Kidney tubule cell (primary cell): ENCODE results near the gene OTOG.

Experiments
- DNase-seq: peaks from one replicate; pipeline ENCODE4 v3.0.0-alpha.2; 2018; ENCODE audit warnings: low spot score

The OTOG gene, protein sequence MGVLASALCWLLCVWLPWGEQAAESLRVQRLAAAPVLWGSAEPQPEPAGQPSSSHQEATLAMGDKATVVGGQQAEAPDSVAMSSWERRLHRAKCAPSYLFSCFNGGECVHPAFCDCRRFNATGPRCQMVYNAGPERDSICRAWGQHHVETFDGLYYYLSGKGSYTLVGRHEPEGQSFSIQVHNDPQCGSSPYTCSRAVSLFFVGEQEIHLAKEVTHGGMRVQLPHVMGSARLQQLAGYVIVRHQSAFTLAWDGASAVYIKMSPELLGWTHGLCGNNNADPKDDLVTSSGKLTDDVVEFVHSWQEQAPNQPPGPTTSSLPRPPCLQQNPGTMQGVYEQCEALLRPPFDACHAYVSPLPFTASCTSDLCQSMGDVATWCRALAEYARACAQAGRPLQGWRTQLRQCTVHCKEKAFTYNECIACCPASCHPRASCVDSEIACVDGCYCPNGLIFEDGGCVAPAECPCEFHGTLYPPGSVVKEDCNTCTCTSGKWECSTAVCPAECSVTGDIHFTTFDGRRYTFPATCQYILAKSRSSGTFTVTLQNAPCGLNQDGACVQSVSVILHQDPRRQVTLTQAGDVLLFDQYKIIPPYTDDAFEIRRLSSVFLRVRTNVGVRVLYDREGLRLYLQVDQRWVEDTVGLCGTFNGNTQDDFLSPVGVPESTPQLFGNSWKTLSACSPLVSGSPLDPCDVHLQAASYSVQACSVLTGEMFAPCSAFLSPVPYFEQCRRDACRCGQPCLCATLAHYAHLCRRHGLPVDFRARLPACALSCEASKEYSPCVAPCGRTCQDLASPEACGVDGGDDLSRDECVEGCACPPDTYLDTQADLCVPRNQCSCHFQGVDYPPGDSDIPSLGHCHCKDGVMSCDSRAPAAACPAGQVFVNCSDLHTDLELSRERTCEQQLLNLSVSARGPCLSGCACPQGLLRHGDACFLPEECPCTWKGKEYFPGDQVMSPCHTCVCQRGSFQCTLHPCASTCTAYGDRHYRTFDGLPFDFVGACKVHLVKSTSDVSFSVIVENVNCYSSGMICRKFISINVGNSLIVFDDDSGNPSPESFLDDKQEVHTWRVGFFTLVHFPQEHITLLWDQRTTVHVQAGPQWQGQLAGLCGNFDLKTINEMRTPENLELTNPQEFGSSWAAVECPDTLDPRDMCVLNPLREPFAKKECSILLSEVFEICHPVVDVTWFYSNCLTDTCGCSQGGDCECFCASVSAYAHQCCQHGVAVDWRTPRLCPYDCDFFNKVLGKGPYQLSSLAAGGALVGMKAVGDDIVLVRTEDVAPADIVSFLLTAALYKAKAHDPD (N-terminal part only)

DNA sequence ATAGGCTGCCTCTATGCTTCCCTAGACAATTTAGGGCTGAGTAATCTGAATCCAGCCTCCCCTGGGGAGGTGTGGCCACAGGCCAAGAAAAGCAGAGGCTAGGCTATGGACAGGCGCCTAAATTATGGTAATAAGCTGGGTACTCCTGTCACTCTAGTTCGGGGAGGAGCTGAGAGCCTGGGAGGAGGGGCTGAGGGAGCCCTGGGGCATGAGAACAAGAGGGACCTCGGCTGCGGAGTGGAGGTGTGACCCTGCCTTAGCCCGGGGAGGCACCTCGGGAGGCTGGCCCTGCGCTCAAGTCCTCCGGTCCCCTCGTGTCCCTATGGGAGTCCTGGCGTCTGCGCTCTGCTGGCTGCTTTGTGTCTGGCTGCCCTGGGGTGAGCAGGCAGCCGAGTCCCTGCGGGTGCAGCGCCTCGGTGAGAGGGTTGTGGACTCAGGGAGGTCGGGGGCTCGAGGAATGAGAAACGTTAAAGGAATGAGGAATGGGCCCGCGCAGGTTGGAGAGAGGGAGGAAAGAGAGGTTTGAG is at the start of gene OTOG:
TSS of gene OTOG (plus strand) at position 209 of the 527 bp plus-strand sequence. CDS start at position 323, 114 bp downstream.
- peak; percentile 34 for DNase-seq

DNA sequence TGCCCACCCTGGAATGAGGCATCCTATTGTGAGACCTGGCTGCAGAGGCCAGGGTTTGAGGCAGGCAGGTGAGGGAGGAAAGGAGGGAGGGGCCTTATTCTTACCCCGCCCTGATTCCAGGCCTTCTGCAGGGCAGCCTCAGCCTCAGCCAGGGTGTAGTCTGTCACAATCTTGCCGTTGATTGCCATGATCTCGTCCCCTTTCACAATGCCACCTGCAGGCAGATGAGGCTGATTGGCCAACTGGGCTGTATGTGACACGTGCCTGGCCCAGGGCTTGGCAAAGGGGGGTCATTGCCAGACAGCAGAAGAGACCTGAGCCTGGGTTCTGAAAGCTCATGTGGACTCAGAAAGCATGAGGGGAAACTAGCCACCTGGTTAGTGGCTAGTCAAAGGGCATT is 49.0 kb upstream of the OTOG start:
- DNase-seq = no peak

DNA sequence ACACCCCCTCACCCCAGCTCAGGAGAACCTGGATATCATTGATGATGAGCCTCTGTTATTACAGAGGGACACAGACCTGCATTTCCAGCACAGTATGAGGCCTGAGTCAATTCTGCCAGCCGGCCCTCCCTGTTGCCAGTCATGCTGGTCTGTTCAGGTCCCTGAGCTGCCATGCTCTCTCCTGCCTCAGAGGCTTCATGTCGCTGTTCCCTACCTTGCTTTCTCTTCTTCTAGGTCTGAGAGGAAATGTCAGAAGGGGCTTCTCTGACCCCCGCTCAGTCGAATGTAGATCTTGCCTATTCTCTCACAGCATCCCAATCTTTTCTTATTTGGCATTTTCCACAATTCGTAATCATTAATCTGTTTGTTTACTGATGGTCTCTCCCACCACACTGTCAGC is 48.6 kb upstream of the OTOG start:
- no peak for DNase-seq

DNA sequence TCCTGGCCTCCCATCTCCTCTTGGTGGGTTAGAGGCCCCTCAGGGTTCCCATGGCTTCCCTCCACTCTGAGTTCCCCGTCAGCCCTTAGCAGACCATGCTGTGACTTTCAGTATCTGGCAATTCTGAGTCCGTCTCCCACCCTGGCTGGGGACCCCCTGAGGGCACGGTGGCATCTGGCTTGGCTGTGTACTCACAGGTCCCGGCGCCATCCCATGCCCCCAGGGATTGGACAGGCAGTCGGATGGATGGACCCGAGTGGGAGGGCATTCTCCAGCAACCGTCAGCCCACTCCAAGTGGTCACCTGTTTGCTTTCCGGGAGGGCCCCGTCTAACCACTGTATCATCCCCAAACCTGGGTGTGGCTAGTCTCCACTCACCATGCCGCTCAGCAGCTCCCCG is 46.4 kb upstream of the OTOG start:
- no peak for DNase-seq

DNA sequence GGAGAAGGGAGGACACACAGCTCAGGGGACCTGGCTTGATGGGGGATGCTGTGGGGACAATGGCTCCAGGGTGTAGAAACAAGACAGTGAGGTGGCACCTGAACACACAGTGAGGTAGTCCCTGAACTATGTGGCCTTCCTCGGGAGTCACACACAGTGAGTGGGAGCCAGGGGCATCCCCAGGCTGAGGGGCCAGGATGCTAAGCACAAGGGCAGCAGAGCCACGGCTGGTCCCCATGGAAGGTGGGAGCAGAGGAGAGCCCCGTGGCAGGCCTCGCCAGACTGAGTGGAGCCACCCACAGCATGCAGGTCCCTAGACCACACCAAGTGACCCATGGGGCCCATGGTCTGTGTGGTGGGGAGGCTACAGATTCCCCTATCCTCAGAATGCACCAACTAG is 44.4 kb upstream of the OTOG start:
- no peak for DNase-seq

DNA sequence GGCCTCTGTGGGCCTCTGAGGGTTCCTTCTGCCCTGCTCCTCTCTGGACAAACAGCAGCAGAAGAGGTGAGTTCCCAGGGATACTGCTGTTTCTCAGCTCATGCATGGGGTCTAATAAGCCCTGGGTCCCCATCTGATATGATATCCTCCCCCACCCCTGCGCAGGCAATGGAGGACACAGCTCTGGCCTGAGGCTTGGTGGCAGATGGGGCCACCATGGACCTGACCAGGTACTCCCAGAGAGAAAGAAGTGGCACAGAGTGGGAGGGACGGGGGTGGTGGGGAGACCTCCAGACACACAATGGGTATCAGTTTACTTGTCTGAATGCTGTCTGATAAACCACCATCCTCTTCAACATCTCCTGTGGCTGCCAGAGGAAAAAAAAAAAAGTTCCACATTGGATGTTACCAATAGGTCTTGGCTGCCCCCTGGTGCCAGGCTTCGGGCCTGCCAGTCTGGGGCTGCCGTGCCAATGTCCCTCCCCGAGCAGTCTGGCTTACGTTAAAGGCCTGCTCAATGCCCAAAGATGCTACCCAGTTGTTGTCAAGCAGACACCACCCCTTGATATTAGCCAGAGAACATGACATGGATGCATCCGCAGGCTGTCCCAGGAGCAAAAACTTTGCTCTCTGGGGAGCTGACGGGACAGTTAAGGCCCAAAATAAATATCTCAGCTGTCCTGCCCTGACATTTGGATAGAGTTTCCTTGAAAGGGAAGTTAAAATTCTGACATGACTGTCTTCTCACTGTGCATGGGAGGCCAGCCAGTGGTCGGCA is 42.5 kb upstream of the OTOG start:
- DNase-seq = peak; percentile 66

DNA sequence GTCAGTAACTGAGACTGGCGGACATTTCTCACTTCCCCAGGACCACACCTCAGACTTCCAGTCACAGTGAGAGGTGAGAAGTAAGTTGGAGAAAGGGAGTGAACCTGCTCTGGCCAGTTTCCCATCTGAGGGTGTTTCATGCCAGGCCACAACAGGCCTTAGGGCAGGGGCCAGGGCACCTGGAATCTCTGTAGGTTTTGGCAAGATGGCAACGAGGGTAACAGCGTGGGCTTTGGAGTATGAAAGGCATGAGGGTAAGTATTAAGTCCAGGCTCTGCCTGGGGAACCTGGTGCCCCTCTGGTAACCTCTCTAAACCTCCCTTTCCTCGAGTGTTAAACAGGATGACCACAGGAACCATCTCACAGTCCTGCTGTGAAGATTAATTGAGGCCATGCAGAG is 41.9 kb upstream of the OTOG start:
- no peak for DNase-seq

DNA sequence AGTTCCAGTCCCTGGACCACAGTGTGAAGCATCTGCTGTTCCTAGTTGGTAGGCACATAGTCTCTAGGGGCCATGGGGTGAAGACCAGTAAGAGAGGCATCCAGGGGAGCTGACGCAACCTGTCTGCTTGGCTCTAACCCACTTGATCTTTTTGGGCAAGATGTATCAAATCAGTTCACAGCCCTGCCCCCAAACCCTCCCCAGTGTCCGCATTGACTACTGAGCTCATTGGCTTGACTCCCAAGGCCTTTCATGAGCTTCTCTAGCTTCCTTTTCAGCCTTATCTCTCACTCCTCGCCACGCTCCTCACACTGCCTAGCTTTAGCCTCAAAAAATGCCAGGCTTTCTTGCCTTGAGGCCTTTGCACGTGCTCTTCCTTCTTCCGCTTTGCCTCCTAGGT is 40.7 kb upstream of the OTOG start:
- no peak for DNase-seq

DNA sequence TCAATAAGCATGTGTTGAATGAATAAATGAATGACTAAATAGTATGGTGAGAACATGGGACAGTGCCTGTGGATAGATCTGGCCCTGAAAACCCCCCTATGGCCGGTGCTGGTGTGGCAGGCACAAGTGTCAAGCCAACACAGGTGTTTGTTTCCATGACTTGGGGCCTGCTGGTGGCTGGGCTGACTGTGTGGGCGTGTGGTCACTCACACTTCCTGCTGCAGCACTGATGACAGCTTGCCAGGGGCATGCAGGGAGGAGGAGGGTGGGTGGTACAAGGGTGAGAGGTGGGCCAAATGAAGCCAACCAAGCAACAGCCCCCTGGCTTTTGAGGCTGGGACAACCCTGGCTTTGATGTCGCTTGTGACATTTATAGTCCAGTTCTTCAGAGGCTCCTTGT is 40.1 kb upstream of the OTOG start:
- peak; percentile 69 for DNase-seq

DNA sequence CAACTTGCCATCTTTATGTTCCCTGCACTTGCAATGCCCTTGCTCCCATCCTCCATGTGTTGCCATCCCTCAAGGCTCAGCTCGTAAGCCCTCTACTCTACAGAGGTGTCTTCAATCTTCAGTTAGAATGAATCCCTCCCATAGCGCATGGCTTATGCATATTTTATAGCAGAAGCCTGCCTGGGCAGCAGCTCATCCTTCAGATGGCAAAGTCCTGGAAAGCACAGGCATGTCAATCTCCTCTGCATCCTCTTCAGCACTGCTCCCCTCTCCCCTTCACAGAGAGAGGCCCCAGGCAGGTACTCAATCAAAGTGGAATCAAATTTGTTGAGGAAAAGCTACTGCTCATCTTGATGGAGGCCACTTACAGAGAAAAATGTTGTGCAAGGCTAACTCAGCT is 39.3 kb upstream of the OTOG start:
- DNase-seq = no peak

DNA sequence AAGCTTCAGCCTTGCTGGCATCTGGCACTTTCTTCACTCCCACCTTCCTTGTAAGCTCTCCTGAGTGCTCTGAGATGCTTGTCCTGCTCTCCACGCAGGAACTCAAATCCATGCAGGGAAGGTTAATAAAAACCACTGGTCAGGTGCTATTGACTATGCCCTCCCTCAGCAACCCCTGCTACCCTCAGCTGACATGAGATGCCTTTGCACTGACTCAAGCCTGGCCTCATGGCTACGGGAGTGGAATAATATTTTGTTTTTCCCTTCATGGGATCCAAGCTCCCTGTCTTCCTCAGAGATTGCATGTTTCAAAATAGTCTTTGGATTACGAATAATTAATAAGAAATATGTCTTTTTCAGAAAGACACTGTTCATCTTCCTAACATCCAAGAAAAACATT is 38.8 kb upstream of the OTOG start:
- peak; percentile 89 for DNase-seq

DNA sequence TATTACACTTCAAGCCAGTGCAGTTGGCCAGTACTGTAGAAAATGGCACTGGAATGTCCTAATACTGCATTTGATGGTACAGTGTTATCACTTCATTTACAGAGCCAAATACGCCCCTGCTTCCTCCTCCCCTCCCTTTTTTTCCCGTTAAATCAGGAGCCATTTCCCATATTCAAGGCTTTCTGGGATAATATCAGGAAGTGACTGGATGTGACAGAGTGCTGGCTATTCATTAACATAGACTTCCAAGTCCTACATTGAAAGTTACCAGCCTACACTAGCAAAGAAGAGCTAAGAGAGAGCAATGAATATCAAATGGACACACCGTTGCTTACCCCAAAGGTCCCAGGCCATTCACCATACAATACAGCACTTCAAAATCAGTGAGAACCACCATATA is 38.3 kb upstream of the OTOG start:
- peak; percentile 72 for DNase-seq

DNA sequence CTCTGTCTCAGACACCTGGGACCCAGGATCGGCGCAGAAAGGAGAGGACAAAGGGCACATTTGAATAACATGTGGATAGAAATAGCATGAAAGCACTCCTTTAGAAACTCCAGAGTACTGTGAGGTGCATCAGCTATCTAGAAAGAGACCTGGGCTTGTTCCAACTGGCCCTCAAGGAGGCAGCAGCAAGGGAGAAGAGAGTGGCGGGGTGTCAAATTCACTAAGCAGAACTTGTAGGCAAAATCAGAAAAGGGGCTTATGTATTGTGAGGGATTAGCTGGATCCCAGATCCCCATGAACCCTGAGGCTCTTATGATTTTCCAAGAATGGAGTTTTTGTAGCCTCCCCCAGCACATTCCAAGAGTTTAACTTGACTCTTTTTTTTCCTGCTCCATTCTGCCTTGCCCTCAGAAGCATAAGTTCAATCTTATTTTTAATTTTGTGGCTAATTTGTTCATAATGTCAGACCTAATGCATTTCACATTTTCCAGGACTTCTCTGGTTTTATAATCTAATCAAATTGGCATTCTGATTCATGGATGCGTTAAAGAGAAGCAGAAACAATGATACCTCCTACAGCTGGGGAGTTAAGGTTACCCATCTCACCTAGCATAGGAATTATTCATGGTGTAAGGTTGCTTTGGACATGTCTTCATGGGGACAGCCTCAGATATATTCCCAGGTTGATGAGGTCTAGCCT is 36.4 kb upstream of the OTOG start:
- no peak for DNase-seq

DNA sequence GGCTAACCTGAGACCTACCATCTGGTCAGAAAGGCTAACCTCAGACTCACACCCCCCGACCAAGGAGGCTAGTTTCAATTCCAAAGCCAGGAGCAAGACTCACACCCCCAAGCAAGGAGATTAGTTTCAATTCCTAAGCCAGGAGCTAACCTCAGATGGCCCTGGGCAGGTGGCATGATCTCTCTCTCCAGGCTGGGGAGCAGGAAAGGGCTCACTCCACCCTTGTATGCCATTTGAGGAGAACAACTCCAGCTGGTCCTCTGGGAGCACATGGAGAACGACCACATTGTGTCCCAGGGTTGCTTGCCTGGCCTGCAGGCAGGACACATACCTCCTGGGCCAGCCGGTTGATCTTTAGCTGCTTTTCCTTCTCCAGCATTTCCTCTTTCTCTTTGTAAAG is 35.5 kb upstream of the OTOG start:
- DNase-seq = no peak

DNA sequence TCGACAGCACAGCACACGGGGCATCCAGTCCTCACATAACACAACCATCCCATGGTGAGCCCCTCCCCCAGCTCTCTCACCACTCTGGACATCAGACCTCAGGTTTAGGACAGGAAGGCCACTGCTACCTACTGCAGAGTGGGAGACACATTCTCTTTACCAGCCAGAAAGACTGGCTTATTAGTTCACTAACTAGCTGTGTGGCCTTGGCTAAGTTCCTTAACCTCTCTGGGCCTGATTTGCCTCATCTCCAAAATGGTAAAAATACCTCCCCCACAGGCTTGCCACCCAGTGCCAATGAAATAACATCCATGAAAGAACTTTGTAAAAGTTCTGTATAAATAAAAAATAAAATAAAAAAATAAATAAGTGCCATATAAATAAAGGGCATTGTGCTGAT is 35.0 kb upstream of the OTOG start:
- no peak for DNase-seq

DNA sequence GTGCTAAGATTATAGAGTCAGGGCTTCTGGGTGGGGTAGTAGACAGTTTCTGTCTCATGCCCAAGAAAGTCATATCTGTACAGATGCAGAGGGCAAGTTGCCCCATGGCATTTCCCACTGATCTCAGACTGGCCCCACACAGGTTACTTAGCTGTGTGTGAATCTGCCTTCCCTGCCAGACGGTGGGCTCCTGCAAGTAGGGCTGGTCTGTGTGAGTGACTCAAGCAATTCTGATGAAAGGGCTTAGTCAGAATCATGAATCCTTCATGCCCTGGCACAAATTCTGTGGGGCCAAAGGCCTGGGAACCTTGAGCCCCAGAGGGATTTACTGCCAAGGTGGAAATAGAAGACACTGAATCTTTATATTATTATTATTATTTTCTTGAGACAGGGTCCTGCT is 33.2 kb upstream of the OTOG start:
- DNase-seq = peak; percentile 61

DNA sequence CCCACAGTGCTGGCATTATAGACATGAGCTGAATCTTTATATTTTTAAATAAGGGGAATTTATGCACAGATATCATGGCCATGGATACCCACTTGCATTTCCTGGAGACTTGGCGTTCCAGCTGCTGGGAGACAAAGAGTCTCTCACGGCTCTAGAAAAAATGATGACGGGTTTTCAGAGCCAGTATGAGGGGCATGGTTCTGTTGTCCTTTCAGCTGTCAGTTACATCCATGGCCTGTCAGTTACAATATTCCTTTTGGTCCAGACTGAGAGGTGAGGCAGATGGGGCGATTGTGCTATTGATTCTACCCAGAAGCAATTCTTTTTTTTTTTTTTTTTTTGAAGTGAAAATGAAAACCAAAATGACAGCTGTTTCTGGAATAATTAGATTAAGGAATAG is 32.6 kb upstream of the OTOG start:
- no peak for DNase-seq

DNA sequence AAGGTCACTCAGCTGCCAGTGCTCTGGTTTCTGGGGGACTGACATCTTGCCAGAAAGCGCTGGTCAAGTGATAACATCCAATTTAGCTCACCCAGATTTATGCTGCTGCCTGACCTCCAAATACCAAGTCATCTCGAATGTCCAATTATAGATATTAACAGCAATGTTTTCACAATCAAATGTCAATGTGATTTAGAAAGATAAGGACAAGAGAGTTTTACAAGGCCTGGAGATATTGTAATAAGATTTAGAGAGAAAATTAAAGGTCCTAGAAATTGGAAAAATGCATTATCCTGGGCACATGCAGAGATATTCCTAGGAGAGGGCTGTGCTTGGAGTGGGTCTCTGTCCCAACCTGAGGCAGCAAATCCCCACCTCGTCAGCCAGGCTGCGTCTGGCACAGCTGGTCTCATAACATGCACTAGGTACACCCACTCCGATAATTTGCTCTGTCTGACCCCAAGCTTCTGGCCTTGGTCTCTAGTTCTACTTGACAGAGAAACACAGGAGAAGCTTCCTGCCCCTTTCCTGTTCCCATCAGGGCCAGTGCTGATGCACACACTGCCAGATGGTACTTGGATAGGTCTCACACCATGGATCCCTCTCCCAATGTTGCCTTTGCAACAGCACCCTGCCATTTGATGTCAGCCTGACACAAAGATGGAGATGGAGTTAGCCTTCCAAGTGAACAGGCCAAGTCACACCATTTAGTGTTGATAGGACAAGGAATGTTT is 31.4 kb upstream of the OTOG start:
- DNase-seq = no peak

DNA sequence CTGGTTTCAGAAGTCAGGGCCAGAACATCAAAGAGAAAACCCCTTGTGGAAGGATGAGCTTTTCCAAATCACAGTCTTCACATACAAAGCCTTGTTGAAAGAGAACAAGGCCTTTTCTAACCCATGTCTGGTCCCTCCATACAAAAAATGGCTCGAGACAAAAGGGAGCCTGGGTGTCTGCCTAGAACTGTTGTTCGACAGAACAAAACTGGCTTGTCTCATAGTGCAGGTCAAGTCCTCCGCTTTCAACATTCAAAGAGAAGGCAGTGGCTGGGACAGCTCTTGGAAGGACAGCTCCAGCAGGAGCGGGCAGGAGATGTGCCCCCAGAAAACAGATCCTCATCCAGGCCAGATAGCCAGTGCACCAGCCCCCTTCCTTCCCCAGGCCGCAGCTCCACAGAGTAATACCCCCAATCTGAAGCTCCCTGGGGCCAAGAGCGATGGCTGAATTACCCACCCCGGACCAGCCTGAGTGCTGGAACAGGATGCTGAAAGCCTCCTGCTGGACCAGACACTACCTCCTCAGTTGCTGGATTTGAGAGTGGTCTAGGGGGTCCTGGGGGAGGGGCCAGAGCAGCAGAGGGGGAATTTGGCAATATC is 30.4 kb upstream of the OTOG start:
- DNase-seq = no peak

DNA sequence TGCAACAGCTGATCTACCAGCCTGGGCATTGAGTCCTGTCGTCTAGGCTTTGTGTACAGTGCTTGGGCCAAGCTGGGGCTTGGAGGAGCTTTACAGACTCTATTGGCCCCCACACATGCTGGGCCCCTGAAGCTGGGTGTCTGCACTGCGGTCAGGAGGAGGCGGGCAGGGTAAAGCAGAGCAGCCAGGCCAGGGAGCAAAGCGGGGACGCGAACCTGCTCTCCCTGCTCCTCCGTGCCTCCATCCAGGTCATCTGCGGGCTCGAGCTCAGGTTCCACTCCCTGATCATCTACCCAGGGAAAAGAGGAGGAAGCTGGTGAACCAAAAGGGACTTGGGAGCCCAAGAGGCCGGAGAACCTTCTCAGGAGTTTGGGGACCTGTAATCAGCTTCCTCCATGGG is 29.9 kb upstream of the OTOG start:
- DNase-seq = no peak
